ENCODE data around the gene PRPF31. TPM values are rescaled to one million over a fixed set of nuclear protein-coding genes. Genes with fewer than 3 reads are reported as not detected.
A peak's percentile ranks its signal among the peaks of the same experiment; 100 is the strongest.

The PRPF31 gene
- total RNA-seq, 2 experiments from 2014 or later = 85.5 to 115 TPM

- CTCF ChIA-PET = no interaction called here
- no peaks in the 10 kb centered on the region for H3K4me1 Mint-ChIP-seq
- H3K36me3 Mint-ChIP-seq (ENCODE audit: low read depth) = peaks cover 46% of the 10 kb centered on the region
Measured at GRCh38 chr19:54148158-54148557, 32.6 kb downstream of the PRPF31 start.

DNA sequence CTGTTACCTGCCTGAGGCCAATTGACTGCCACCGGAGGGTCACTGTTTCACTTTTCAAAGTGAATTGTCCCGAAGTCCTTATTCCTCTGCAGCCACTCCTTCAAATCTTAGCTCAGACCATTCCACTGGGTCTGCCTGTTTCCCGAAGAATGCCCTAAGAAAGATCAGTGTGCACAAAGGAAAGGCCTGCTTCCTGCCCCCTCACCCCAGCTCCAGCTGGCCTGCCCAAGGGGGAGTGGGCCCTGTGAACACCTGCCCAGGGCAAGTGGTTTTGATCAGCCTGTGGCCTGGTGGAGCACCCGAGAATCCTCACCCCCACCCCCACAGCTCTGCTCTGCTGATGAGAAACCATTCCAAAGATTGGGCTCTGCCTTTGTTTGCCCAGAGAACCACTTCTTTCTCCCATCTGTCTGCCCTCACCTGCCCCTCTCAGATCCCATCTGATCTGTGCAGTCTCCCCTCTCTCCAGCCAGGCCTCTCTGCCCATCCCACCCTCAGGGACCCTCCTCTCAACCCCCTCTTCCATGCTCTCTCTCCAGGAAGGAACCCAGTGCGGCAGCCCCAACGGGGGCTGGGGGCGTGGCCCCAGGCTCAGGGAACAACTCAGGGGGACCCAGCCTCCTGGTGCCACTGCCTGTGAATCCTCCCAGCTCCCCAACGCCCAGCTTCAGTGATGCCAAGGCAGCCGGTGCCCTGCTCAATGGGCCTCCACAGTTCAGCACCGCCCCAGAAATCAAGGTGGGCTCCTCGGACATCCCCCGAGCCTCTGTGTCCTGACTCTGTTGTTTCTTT is 33.7 kb downstream of the PRPF31 start:
- no peaks in the 10 kb centered on the region for H3K9me3 Mint-ChIP-seq (ENCODE audit: low read depth)
- ChIA-PET CTCF (interaction anchor here (0.6 kb wide), 1 partner anchor 97 kb away, joined by 3 read pairs; no protein-coding TSS in a partner anchor), POLR2A (no interaction called here)
- ATAC-seq = no peak
- no peak for DNase-seq
- no peak overlapping the region for H3K27ac Mint-ChIP-seq
- no peak overlapping the region for H3K4me3 Mint-ChIP-seq
- peaks cover 47% of the 10 kb centered on the region for H3K36me3 Mint-ChIP-seq (ENCODE audit: low read depth)
- intact Hi-C loops (cut with DNase I, micrococcal nuclease) = no loop called here
- peaks cover 10% of the 10 kb centered on the region for H3K4me1 Mint-ChIP-seq
- H3K27me3 Mint-ChIP-seq = no peaks in the 10 kb centered on the region

More at GRCh38 chr19:54148158-54148557, 32.6 kb downstream of the PRPF31 start:
- H3K27me3 Mint-ChIP-seq = no peaks in the 10 kb centered on the region
- DNase-seq (no peak), ATAC-seq (no peak)
- intact Hi-C loops (cut with DNase I, micrococcal nuclease) = no loop called here
- H3K27ac Mint-ChIP-seq = no peak overlapping the region
- POLR2A ChIA-PET = interaction anchor here (0.7 kb wide), 1 partner anchor 11 kb away, joined by 3 read pairs; no protein-coding TSS in a partner anchor
- no peak overlapping the region for H3K4me3 Mint-ChIP-seq
- no peaks in the 10 kb centered on the region for H3K9me3 Mint-ChIP-seq (ENCODE audit: low read depth)

- DNase-seq = no peak
- ATAC-seq = no peak
- no peaks in the 10 kb centered on the region for H3K9me3 Mint-ChIP-seq (ENCODE audit: low read depth)
- peaks cover 47% of the 10 kb centered on the region for H3K36me3 Mint-ChIP-seq (ENCODE audit: low read depth)
- H3K4me3 Mint-ChIP-seq = no peak overlapping the region
- H3K4me1 Mint-ChIP-seq = peaks cover 20% of the 10 kb centered on the region
- intact Hi-C loops (cut with DNase I, micrococcal nuclease) = no loop called here
- POLR2A ChIA-PET = no interaction called here
- H3K27ac Mint-ChIP-seq = no peak overlapping the region
- CTCF ChIA-PET = interaction anchor here (1.1 kb wide), 1 partner anchor 14 kb away, joined by 3 read pairs; the partner anchor contains the start of gene CNOT3
- no peaks in the 10 kb centered on the region for H3K27me3 Mint-ChIP-seq
Measured at GRCh38 chr19:54151362-54152035, 35.9 kb downstream of the PRPF31 start.

GRCh38 chr19:54152267-54152666 is 36.7 kb downstream of the PRPF31 start:
- ATAC-seq (no peak), DNase-seq (no peak)
- peaks cover 26% of the 10 kb centered on the region for H3K4me1 Mint-ChIP-seq
- no peaks in the 10 kb centered on the region for H3K9me3 Mint-ChIP-seq (ENCODE audit: low read depth)
- H3K27me3 Mint-ChIP-seq = no peaks in the 10 kb centered on the region
- H3K27ac Mint-ChIP-seq = no peak overlapping the region
- ChIA-PET CTCF (interaction anchor here (1.1 kb wide), 1 partner anchor 15 kb away, joined by 3 read pairs; the partner anchor contains the start of gene CNOT3), POLR2A (no interaction called here)
- H3K36me3 Mint-ChIP-seq (ENCODE audit: low read depth) = peaks cover 49% of the 10 kb centered on the region
- intact Hi-C loops (cut with DNase I, micrococcal nuclease) = no loop called here
- H3K4me3 Mint-ChIP-seq = no peak overlapping the region

DNA sequence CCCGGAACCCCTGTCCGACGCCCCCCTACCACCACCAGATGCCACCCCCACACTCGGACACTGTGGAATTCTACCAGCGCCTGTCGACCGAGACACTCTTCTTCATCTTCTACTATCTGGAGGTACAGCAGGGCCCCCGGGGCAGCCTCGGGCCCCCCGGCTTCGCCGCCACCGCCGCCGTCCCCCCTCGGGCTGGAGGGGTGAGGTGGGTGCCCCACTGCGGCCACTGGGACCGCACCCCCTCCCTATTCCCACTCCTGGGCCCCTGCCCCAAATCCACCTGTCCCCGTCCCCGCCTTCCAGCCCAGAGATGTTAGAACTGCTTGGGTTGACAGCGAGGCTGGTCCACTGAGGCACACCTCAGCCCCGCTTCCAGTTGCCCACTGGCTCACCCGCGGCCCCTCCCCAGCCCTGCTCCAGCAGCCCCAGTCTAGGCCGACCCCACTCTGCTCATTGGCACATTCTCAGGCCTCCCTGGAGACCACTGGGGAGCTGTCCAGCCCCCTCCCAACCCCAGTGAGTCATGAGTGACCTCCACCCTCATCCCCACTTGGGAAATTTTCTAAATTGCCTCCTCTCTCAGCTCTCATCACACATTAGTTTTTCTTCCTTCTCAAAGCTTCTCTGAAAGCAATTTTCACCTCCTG is 37.4 kb downstream of the PRPF31 start:
- Mint-ChIP-seq H3K27me3 (no peaks in the 10 kb centered on the region), H3K36me3 (ENCODE audit: low read depth) (peaks cover 51% of the 10 kb centered on the region), H3K4me1 (peaks cover 27% of the 10 kb centered on the region), H3K27ac (peak overlapping the region; percentile 43), H3K4me3 (no peak overlapping the region), H3K9me3 (ENCODE audit: low read depth) (no peaks in the 10 kb centered on the region)
- DNase-seq = no peak
- no peak for ATAC-seq
- ChIA-PET POLR2A (no interaction called here), CTCF (no interaction called here)
- intact Hi-C loops (cut with DNase I, micrococcal nuclease) = no loop called here

DNA sequence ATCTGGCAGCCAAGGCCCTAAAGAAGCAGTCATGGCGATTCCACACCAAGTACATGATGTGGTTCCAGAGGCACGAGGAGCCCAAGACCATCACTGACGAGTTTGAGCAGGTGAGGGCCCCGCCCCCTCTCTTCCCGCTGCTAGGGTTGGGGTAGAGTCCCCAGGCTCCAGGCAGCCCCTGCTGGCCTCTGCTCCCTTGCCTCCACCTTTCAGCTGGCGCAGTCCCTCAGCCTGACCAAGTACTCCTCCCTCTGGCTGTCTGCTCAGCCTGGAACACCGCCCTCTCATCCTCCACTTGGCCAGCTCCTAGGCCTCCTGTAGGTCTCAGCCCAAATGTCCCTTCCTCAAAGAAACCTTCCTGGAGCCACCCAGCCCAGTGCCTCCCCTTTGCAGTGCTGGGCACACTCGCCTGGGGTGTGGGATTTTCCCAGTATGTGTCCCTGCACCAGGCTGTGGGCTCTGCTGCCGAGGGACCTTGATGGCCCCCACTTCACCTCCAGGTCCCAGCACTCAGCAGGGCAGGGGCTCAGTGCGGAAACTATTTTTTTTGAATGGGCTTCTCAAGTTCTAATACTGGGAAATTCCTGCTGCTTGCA is 38.3 kb downstream of the PRPF31 start:
- ChIA-PET CTCF (interaction anchor here (0.6 kb wide), 1 partner anchor 50 kb away, joined by 3 read pairs; no protein-coding TSS in a partner anchor), POLR2A (interaction anchor here (0.7 kb wide), 1 partner anchor 17 kb away, joined by 6 read pairs; no protein-coding TSS in a partner anchor)
- Mint-ChIP-seq H3K27me3 (no peaks in the 10 kb centered on the region), H3K4me1 (peaks cover 34% of the 10 kb centered on the region), H3K27ac (peak overlapping the region; percentile 25), H3K36me3 (ENCODE audit: low read depth) (peaks cover 53% of the 10 kb centered on the region), H3K4me3 (no peak overlapping the region), H3K9me3 (ENCODE audit: low read depth) (no peaks in the 10 kb centered on the region)
- no peak for ATAC-seq
- no peak for DNase-seq
- intact Hi-C loops (cut with DNase I, micrococcal nuclease) = no loop called here

GRCh38 chr19:54154603-54155345 is 39.2 kb downstream of the PRPF31 start:
- intact Hi-C loops (cut with DNase I, micrococcal nuclease) = loop anchor here in 1 of 2 experiments (5.0 kb wide), 1 partner anchor 48 kb away; the partner anchor contains the start of gene RPS9
- DNase-seq (peak; percentile 68), ATAC-seq (no peak)
- POLR2A ChIA-PET = interaction anchor here (0.7 kb wide), 1 partner anchor 18 kb away, joined by 6 read pairs; no protein-coding TSS in a partner anchor
- Mint-ChIP-seq H3K36me3 (ENCODE audit: low read depth) (peaks cover 51% of the 10 kb centered on the region), H3K4me1 (peaks cover 37% of the 10 kb centered on the region), H3K9me3 (ENCODE audit: low read depth) (no peaks in the 10 kb centered on the region), H3K27ac (peak overlapping the region; percentile 81), H3K27me3 (no peaks in the 10 kb centered on the region), H3K4me3 (no peak overlapping the region)
- CTCF ChIA-PET = no interaction called here

DNA sequence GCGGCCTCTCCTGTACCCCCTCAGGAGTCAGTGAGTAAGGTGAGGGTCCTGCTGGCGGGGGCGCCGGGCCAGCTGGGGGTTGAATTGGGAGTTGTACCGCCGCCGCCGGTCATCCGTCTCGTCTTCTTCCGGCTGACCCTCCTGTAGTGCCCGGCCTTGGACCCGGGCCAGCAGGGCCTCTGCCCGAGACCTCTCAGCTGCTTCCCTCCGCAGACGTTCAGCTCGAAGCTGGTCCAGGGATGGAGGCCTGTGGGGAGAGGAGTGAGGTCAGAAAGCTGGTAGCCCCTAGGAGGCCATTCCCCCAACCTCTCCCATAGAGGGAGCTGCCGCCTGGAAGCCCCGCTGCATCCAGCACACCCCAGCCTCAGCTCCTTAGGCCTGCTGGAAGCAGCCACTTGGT is 40.1 kb downstream of the PRPF31 start:
- no peak overlapping the region for H3K4me3 Mint-ChIP-seq
- H3K4me1 Mint-ChIP-seq = peaks cover 43% of the 10 kb centered on the region
- no peaks in the 10 kb centered on the region for H3K9me3 Mint-ChIP-seq (ENCODE audit: low read depth)
- ATAC-seq (no peak), DNase-seq (no peak)
- H3K27me3 Mint-ChIP-seq = no peaks in the 10 kb centered on the region
- CTCF ChIA-PET = no interaction called here
- POLR2A ChIA-PET = interaction anchor here (0.7 to 0.9 kb wide), 2 partner anchors 13 to 32 kb away, joined by 3 to 4 read pairs; no protein-coding TSS in a partner anchor
- H3K27ac Mint-ChIP-seq = no peak overlapping the region
- intact Hi-C loops (cut with DNase I, micrococcal nuclease) = loop anchor here in 1 of 2 experiments (5.0 kb wide), 1 partner anchor 47 kb away; the partner anchor contains the start of gene RPS9
- H3K36me3 Mint-ChIP-seq (ENCODE audit: low read depth) = peaks cover 47% of the 10 kb centered on the region

DNA sequence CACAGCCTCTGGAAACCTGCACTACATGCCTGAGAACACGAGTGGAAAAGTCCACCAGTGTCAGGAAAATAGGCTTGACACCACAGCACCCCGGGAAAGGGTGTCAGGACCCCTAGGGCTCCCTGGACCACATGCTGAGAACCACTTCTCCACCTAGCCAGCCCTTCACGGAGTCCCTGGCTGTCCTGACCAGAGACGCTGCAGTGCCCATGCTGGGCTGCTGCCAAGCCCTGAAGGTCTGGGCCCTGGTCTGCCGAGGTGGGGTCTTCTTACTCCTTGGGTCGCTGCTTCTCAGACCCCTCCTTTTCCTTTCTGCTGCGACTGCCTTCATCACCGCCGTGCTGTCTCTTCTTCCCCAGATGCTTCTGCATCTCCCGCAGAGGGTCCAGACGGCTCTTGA is 40.9 kb downstream of the PRPF31 start:
- DNase-seq (no peak), ATAC-seq (no peak)
- CTCF ChIA-PET = interaction anchor here (0.6 to 1.0 kb wide), 2 partner anchors 10 to 89 kb away, joined by 3 to 4 read pairs; no protein-coding TSS in a partner anchor
- Mint-ChIP-seq H3K36me3 (ENCODE audit: low read depth) (peaks cover 44% of the 10 kb centered on the region), H3K4me1 (peaks cover 47% of the 10 kb centered on the region), H3K27ac (peak overlapping the region; percentile 60), H3K27me3 (no peaks in the 10 kb centered on the region), H3K9me3 (ENCODE audit: low read depth) (no peaks in the 10 kb centered on the region), H3K4me3 (no peak overlapping the region)
- POLR2A ChIA-PET = interaction anchor here (0.7 kb wide), 1 partner anchor 12 kb away, joined by 3 read pairs; no protein-coding TSS in a partner anchor
- intact Hi-C loops (cut with DNase I, micrococcal nuclease) = loop anchor here in 1 of 2 experiments (5.0 kb wide), 1 partner anchor 46 kb away; the partner anchor contains the start of gene RPS9

- intact Hi-C loops (cut with DNase I, micrococcal nuclease) = loop anchor here in 1 of 2 experiments (5.0 kb wide), 1 partner anchor 45 kb away; the partner anchor contains the start of gene RPS9
- no peaks in the 10 kb centered on the region for H3K27me3 Mint-ChIP-seq
- POLR2A ChIA-PET = interaction anchor here (0.7 kb wide), 1 partner anchor 1957 kb away, joined by 5 read pairs; no protein-coding TSS in a partner anchor
- no peak overlapping the region for H3K4me3 Mint-ChIP-seq
- H3K36me3 Mint-ChIP-seq (ENCODE audit: low read depth) = peaks cover 41% of the 10 kb centered on the region
- no peaks in the 10 kb centered on the region for H3K9me3 Mint-ChIP-seq (ENCODE audit: low read depth)
- ATAC-seq = no peak
- H3K27ac Mint-ChIP-seq = no peak overlapping the region
- DNase-seq = no peak
- peaks cover 50% of the 10 kb centered on the region for H3K4me1 Mint-ChIP-seq
- CTCF ChIA-PET = interaction anchor here (0.6 to 1.0 kb wide), 2 partner anchors 10 to 89 kb away, joined by 3 to 4 read pairs; no protein-coding TSS in a partner anchor
Measured at GRCh38 chr19:54156953-54157352, 41.4 kb downstream of the PRPF31 start.
